ENCODE data around the gene BNC2. TPM values are rescaled to one million over a fixed set of nuclear protein-coding genes. Genes with fewer than 3 reads are reported as not detected.
A peak's percentile ranks its signal among the peaks of the same experiment; 100 is the strongest.

BNC2 gene
- total RNA-seq, 1 donor from 2014 or later = 5.4 TPM

DNA sequence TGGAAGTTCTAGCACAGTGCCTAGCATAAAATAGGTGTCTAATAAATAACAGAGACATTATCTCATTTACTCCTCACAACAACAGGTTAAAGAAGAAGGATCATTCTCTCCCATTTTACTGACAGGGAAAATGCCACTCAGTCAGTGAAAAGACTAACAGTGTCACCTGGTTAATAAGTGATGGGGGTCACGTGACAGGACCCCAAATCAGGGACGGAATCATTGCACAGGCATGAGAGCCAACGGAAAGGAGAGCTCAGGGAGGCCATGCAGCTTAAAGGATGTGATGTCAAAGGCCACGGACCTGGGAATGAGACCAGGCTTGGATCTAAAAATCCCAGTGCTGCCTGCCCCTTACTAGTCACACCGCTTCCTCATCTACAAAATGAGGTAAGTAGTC, 101.2 kb downstream of the BNC2 start:
- no peak for DNase-seq (ENCODE audit: low read depth, low spot score)
- H3K27ac Mint-ChIP-seq (ENCODE audit: unreplicated experiment) = no peak overlapping the region
- no peaks in the 10 kb centered on the region for H3K27me3 Mint-ChIP-seq (ENCODE audit: low read depth)
- peaks cover 11% of the 10 kb centered on the region for H3K4me1 Mint-ChIP-seq
- TF ChIP-seq, protein P1, sequence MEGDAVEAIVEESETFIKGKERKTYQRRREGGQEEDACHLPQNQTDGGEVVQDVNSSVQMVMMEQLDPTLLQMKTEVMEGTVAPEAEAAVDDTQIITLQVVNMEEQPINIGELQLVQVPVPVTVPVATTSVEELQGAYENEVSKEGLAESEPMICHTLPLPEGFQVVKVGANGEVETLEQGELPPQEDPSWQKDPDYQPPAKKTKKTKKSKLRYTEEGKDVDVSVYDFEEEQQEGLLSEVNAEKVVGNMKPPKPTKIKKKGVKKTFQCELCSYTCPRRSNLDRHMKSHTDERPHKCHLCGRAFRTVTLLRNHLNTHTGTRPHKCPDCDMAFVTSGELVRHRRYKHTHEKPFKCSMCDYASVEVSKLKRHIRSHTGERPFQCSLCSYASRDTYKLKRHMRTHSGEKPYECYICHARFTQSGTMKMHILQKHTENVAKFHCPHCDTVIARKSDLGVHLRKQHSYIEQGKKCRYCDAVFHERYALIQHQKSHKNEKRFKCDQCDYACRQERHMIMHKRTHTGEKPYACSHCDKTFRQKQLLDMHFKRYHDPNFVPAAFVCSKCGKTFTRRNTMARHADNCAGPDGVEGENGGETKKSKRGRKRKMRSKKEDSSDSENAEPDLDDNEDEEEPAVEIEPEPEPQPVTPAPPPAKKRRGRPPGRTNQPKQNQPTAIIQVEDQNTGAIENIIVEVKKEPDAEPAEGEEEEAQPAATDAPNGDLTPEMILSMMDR (conservative IDR thresholded peaks at IDR 0.05) = no peak
- no peak overlapping the region for H3K4me3 Mint-ChIP-seq
- no peaks in the 10 kb centered on the region for H3K36me3 Mint-ChIP-seq (ENCODE audit: low read depth)
- no peaks in the 10 kb centered on the region for H3K9me3 Mint-ChIP-seq

DNA sequence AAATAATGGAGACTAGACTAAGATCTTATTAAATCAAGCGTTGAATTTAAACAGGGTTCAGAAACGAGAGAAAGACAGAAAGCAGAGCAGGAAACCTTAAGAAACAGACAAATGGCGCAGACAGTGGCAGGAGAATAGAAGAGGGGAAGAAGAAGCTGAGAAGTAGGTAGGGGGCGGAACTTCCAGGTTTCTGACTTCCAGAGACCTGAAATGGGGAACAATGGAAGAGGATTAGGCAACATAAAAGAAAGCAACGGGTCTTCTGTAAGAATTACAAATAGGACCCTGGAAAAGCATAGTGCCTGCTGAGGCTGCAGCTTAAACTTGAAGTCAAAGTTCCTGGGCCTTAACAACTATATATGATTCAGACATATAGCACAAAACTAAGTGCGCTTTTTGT, 101.7 kb downstream of the BNC2 start:
- H3K27ac Mint-ChIP-seq (ENCODE audit: unreplicated experiment) = no peak overlapping the region
- H3K4me1 Mint-ChIP-seq = peaks cover 11% of the 10 kb centered on the region
- H3K4me3 Mint-ChIP-seq = no peak overlapping the region
- H3K27me3 Mint-ChIP-seq (ENCODE audit: low read depth) = no peaks in the 10 kb centered on the region
- no peaks in the 10 kb centered on the region for H3K36me3 Mint-ChIP-seq (ENCODE audit: low read depth)
- TF ChIP-seq, protein P1 (conservative IDR thresholded peaks at IDR 0.05) = no peak
- H3K9me3 Mint-ChIP-seq = no peaks in the 10 kb centered on the region
- no peak for DNase-seq (ENCODE audit: low read depth, low spot score)

DNA sequence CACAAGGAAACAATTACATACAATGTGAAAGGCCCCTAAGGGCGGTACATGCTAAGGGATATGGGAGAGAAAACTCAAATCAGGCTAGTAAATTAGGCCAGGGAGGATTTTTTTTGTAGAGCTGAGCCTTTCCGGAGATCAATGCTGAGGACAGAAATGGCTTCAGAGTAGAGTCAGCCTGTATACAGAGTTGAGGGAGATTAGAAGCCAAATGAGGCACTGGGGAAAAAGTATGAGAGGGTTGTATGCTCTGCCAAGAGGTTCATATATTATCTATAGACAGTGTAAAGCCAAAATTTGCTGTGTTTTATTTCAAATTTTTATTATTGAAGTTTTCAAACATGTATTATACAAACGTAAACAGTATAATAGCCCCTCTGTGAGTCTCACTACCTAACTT, 103.1 kb downstream of the BNC2 start:
- no peak for DNase-seq (ENCODE audit: low read depth, low spot score)
- no peak overlapping the region for H3K27ac Mint-ChIP-seq (ENCODE audit: unreplicated experiment)
- no peaks in the 10 kb centered on the region for H3K27me3 Mint-ChIP-seq (ENCODE audit: low read depth)
- TF ChIP-seq, protein P1 (conservative IDR thresholded peaks at IDR 0.05) = no peak
- no peaks in the 10 kb centered on the region for H3K36me3 Mint-ChIP-seq (ENCODE audit: low read depth)
- no peak overlapping the region for H3K4me3 Mint-ChIP-seq
- H3K9me3 Mint-ChIP-seq = no peaks in the 10 kb centered on the region
- peaks cover 7% of the 10 kb centered on the region for H3K4me1 Mint-ChIP-seq

DNA sequence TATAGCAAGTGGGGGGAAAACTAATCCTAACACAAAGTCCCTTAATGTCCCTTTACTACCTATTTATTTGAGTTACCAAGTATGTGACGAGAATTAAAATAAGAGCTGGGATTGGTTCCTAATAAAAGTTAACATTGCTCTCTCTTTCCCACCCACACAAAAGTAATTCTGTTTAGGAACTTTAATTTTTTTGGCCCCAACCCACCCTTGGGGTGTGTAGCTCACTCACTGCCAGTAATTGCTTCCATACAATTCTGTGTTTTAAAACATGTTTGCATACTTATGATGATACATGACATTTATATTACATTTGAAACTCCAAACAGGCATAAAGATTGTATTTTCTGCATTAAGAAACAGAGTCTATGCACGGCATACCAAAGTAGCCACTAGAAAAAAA, 106.5 kb downstream of the BNC2 start:
- peak overlapping the region; percentile 86 for H3K27ac Mint-ChIP-seq (ENCODE audit: unreplicated experiment)
- TF ChIP-seq, protein P1 (conservative IDR thresholded peaks at IDR 0.05) = no peak
- no peak overlapping the region for H3K4me3 Mint-ChIP-seq
- no peak for DNase-seq (ENCODE audit: low read depth, low spot score)
- H3K4me1 Mint-ChIP-seq = peaks cover 7% of the 10 kb centered on the region
- no peaks in the 10 kb centered on the region for H3K9me3 Mint-ChIP-seq
- no peaks in the 10 kb centered on the region for H3K27me3 Mint-ChIP-seq (ENCODE audit: low read depth)
- no peaks in the 10 kb centered on the region for H3K36me3 Mint-ChIP-seq (ENCODE audit: low read depth)

GRCh38 chr9:16755467-16756160, 114.9 kb downstream of the BNC2 start:
- no peak for DNase-seq (ENCODE audit: low read depth, low spot score)
- Mint-ChIP-seq H3K27ac (ENCODE audit: unreplicated experiment) (no peak overlapping the region), H3K4me3 (no peak overlapping the region)

More at GRCh38 chr9:16755467-16756160, 114.9 kb downstream of the BNC2 start:
- TF ChIP-seq, protein P1 (conservative IDR thresholded peaks at IDR 0.05) = no peak
- no peaks in the 10 kb centered on the region for H3K9me3 Mint-ChIP-seq
- H3K27me3 Mint-ChIP-seq (ENCODE audit: low read depth) = no peaks in the 10 kb centered on the region
- no peaks in the 10 kb centered on the region for H3K4me1 Mint-ChIP-seq
- H3K36me3 Mint-ChIP-seq (ENCODE audit: low read depth) = no peaks in the 10 kb centered on the region
